Natural killer cell treated with Interleukin-12 subunit alpha and Interleukin-12 subunit beta and Interleukin-15 and Interleukin-18, amount 100 ng/mL, for 72 hours (primary cell): ENCODE measurements around the gene MLLT6. TPM values are rescaled to one million over a fixed set of nuclear protein-coding genes. Genes with fewer than 3 reads are reported as not detected.

Experiments used
- ATAC-seq, 2 donors: fragments of 150-1000 bp; cut with Tn5 transposase in 1 of 2; sonication (Bioruptor Pico), chemical (Tn5 transposase) in 1 of 2; 2 replicates each; pipeline ENCODE4 v1.10.0; 2021
- DNase-seq: peaks from one replicate; pipeline ENCODE4 v3.0.0; 2022; ENCODE audit warnings: low spot score
- H3K27ac Mint-ChIP-seq, 2 donors: 1 replicate in 1 of 2; 2 replicates in 1 of 2; pipeline ENCODE4 v1.8.0; 2022; ENCODE audit warnings: mixed read lengths in 2 of 2, mild to moderate bottlenecking in 1 of 2, moderate library complexity in 1 of 2
- H3K27me3 Mint-ChIP-seq, 2 donors: 1 replicate in 1 of 2; 2 replicates in 1 of 2; pipeline ENCODE4 v1.8.0; 2022; ENCODE audit warnings: mixed read lengths in 2 of 2
- H3K36me3 Mint-ChIP-seq: one replicate; pipeline ENCODE4 v1.8.0; 2022; ENCODE audit warnings: mixed read lengths
- H3K4me1 Mint-ChIP-seq, 2 donors: 1 replicate in 1 of 2; 2 replicates in 1 of 2; pipeline ENCODE4 v1.8.0; 2022; ENCODE audit warnings: low read depth in 2 of 2, mixed read lengths in 2 of 2, mild to moderate bottlenecking in 1 of 2
- H3K4me3 Mint-ChIP-seq: one replicate; pipeline ENCODE4 v1.8.0; 2022; ENCODE audit warnings: mixed read lengths
- H3K9me3 Mint-ChIP-seq: 2 replicates; pipeline ENCODE4 v1.8.0; 2022; ENCODE audit warnings: mixed read lengths
- total RNA-seq, 2 donors: library from RNA; stranded (reverse); gene quantifications; one replicate each; pipeline ENCODE4 v1.2.3, GENCODE V29; 2022

MLLT6 gene
- total RNA-seq: 100 to 1,000 TPM; 319 to 324 TPM

DNA sequence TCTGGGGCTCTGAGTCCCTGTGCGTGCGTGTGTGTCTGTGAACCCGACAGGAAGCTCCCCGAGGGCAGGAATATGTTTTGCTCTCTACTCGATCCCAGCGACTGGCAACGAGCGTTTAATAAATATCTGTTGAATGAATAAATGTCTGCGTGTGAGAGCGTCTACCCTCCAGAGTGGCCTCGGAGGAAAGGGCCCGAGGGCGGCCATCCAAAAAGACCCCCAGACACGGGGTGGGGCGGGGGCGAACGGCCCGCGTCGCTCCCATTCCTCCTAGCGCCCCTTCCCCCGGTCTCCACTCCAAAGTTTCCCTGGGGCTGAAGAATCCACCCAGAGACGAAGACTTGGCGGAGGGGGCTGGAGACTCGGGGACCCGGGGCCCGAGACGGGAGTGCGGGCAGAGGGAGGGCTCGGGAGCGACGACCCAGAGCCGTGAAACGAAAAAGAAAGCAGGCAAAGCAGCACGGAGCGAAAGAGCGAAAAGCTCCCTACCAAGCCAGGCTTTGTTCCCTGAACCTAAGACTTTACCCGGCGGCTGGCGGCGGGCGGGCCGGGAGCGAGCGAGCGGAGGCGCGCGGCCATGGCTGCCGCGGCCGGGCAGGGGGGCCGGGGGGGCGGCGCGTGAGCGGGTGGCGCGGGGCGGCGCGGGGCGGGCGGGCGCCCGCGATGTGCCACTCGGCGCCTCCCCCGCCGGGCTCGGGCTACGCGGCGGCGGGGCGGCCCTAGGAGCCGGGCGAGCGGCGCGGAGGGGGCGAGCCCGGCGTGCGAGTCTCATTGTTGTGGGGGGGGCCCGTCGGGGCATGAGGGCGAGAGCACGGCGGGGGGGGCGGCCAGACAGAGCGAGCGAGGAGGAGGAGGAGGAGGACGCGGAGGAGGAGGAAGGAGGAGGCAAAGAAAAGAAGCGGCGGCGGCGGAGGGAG, at the start of gene MLLT6:
TSS of gene MLLT6 (plus strand) at position 668 of the 917 bp plus-strand sequence. CDS start 360 bp downstream, outside the sequence.
- peak; percentile 80 for DNase-seq
- Mint-ChIP-seq H3K27me3 (no peaks in the 10 kb centered on the region), H3K9me3 (no peaks in the 10 kb centered on the region), H3K27ac (peak within 1 kb of the TSS; percentile 93 to 100), H3K4me1 (peaks cover 53 to 60% of the 10 kb centered on the region in 2 donors), H3K36me3 (peaks cover 16% of the 10 kb centered on the region), H3K4me3 (peak within 1 kb of the TSS; percentile 99)
- ATAC-seq: peak; percentile 8 to 22

DNA sequence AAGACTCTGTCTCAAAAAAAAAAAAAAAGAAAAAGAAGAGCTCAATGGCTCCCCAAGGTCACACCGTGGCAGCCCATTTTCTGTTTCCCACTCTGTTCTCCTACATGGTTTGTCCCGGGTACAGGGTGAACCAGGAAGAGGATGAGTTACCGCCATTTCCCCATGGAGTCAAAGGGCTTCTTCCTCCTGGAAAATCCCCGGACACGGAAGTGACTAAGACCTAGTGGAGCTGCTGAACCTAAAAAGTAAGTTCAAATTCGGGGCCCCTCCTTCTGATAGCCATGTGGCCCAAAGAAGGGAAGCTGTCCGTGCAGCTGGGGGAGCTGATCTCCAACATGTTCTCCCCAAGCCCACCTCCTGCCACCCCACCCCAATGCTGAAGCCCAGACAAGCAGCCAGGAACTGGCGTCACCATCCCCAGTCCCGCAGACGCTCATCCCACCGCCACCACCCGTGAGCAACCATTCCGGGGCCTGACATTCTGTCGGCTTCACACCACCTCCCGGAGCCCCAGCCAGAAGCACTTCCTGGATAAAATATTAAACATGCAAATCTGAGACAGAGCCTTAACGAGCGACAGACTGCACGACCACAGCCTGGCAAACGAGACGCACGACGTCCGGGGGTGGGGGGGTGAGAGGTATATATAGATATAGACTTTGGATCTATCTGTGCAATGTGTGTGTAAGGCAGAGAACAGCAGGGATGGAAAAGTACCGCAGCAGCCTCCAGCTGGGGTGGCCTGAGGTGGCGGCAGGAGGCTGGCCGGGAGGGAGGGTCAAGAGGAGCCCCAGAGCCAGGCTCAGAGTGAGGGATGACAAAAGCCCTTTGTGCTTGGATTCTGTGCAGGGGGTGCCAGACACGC, 47.9 kb upstream of the MLLT6 start:
- no peak for DNase-seq
- Mint-ChIP-seq H3K4me1 (peaks cover 14 to 27% of the 10 kb centered on the region in 2 donors), H3K4me3 (no peak overlapping the region), H3K27me3 (peaks cover 5 to 20% of the 10 kb centered on the region in 2 donors), H3K9me3 (no peaks in the 10 kb centered on the region), H3K36me3 (no peaks in the 10 kb centered on the region), H3K27ac (no peak overlapping the region)
- ATAC-seq: peak in 1 of 2 donors; percentile 30

DNA sequence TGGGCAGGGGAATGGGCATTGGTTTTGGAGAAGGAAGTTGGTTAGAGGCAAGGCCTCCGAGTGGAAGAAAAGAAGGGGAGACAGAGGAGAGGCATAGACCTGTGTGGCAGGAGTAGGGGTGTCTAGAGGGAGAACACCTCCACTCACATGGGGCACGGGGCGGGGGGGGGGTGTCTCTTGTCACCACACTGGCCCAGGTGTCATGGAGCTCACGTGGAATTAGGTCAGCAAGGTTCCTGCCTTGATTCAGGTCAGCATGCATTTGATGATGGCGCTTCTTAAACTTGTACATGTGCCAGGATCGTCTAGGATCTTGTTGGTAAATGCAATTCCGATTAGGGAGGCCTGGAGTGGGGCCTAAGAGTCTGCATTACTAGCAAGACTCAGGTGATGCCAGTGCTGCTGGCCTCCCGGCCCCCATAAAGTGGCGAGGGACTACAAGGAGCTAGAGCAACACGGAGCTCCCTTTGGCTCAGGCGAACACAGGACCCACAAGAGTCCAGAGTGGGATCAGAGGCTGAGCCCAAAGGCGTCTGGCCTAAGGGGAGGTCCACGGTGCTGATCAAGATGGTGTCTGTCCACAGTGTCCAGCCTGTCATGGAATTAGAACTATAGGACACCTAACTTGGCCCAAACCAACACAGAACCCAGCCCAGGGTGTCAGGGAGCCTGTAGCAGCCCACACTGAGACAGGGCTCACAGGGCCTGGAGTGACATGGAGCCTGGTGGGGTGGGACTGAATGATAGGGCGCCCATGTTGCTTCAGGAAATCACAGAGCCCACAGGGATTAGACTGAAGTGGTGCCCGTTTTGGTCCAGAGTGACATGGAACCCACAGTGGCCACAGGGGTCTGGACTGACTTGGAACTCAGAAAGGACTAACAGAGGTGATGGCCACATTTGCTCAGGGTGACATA, 47.0 kb upstream of the MLLT6 start:
- Mint-ChIP-seq H3K36me3 (no peaks in the 10 kb centered on the region), H3K27me3 (peaks cover 5 to 25% of the 10 kb centered on the region in 2 donors), H3K9me3 (no peaks in the 10 kb centered on the region), H3K4me1 (peaks cover 14 to 30% of the 10 kb centered on the region in 2 donors), H3K4me3 (no peak overlapping the region), H3K27ac (peak overlapping the region in 1 of 2 donors; percentile 57)
- ATAC-seq: no peak
- DNase-seq: no peak

DNA sequence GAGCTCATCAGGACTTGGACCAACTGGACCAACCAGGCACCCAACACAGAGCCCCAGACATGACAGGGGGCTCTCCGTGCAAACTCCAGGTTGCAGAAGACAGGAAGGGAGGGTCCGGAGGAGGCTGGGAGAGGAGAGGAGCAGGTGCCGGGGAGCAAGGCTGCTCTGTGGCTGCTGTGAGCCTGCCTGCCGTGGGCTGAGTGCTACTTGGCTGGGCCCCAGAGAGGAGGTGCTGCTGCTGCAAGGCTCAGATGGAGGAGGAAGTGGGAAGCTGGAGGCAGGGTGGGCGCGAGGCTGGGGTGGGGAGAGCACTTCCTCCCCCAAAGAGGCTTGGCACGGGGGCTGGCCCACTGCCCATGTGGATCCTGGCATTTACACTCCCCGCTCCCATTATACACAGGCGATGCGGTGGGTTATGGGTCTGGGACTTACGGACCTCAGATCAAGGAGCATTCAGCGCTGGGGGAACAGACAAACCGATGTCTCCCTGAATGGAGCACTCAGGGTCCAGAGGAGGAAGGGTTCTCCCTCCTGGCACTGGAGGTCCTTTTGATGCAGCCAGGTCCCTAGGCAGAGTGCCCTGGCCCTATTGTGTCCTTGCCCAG, 46.2 kb upstream of the MLLT6 start:
- DNase-seq (no peak), ATAC-seq (peak in 1 of 2 donors; percentile 16)
- peaks cover 14 to 28% of the 10 kb centered on the region in 2 donors for H3K4me1 Mint-ChIP-seq
- no peak overlapping the region for H3K4me3 Mint-ChIP-seq
- H3K27ac Mint-ChIP-seq: peak overlapping the region in 1 of 2 donors; percentile 57
- no peaks in the 10 kb centered on the region for H3K36me3 Mint-ChIP-seq
- H3K9me3 Mint-ChIP-seq: no peaks in the 10 kb centered on the region
- H3K27me3 Mint-ChIP-seq: peaks cover 7 to 23% of the 10 kb centered on the region in 2 donors

DNA sequence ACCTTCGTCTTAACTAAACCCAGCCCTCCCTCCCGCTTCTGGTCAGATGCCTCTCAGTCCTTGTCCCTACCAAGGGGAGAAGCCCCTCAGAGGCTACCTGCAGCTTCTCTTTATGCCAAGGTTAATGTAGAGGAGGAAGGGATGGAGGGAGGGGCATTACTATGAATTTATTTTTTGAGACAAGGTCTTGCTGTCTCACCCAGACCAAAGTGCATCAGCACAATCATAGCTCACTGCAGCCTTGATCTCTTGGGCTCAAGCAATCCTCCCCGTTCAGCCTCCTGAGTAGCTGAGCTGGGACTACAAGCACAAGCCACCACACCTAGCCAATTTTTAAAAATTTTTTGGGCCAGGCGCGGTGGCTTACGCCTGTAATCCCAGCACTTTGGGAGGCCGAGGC, 45.7 kb upstream of the MLLT6 start:
- DNase-seq: no peak
- no peak overlapping the region for H3K4me3 Mint-ChIP-seq
- H3K4me1 Mint-ChIP-seq: peaks cover 8 to 22% of the 10 kb centered on the region in 2 donors
- no peaks in the 10 kb centered on the region for H3K36me3 Mint-ChIP-seq
- H3K27me3 Mint-ChIP-seq: peaks cover 13 to 25% of the 10 kb centered on the region in 2 donors
- no peak for ATAC-seq
- H3K9me3 Mint-ChIP-seq: no peaks in the 10 kb centered on the region
- H3K27ac Mint-ChIP-seq: no peak overlapping the region

DNA sequence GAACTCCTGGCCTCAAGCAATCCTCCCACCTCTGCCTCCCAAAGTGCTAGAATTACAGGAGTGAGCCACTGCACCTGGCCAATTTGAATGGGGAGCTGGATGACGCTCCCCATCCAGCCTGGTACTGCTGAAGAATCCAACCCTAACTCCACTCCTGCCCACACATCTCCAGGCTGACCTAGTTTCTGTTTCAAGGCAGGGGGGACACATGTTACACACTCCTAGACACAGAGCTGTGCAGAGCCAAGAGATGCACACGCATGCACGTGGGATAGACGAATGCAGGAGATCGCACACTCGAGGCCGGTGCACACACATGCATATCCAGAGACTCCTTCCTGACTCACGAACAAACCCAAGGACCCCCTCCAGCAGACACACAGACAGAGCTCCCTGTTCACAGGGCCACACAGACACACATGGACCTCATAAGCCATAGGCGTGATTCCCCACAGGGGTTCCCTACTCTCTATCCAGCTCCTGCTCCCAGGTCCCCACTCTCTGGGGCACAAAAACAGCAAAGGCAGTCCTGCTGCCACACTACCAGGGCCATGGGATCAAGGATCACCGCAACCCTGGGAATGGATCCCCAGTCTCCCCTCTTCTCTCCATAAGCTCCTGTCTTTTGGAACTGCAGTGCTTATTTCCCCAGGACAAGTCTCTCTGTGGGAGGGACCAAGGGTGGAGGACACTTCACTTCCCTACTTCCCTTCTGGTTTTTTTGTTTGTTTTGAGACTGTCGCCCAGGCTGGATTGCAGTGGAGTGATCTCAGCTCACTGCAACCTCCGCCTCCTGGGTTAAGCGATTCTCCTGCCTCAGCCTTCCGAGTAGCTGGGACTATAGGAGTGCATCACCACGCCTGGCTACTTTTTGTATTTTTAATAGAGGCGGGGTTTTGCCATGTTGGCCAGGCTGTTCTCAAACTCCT, 44.7 kb upstream of the MLLT6 start:
- ATAC-seq (no peak), DNase-seq (no peak)
- peaks cover 6 to 18% of the 10 kb centered on the region in 2 donors for H3K4me1 Mint-ChIP-seq
- no peak overlapping the region for H3K4me3 Mint-ChIP-seq
- no peak overlapping the region for H3K27ac Mint-ChIP-seq
- no peaks in the 10 kb centered on the region for H3K9me3 Mint-ChIP-seq
- H3K27me3 Mint-ChIP-seq: peaks cover 18 to 29% of the 10 kb centered on the region in 2 donors
- H3K36me3 Mint-ChIP-seq: no peaks in the 10 kb centered on the region

GRCh38 chr17:38663125-38663751, 41.8 kb upstream of the MLLT6 start:
- Mint-ChIP-seq H3K4me1 (peaks cover 11 to 12% of the 10 kb centered on the region in 2 donors), H3K4me3 (no peak overlapping the region), H3K36me3 (no peaks in the 10 kb centered on the region), H3K9me3 (no peaks in the 10 kb centered on the region), H3K27me3 (peaks cover 27 to 29% of the 10 kb centered on the region in 2 donors), H3K27ac (no peak overlapping the region)
- DNase-seq: no peak
- peak; percentile 52 to 69 for ATAC-seq

- ATAC-seq (no peak), DNase-seq (no peak)
- Mint-ChIP-seq H3K27me3 (peaks cover 29 to 33% of the 10 kb centered on the region in 2 donors), H3K4me3 (no peak overlapping the region), H3K36me3 (no peaks in the 10 kb centered on the region), H3K4me1 (peaks cover 5 to 12% of the 10 kb centered on the region in 2 donors), H3K27ac (peak overlapping the region in 1 of 2 donors; percentile 8), H3K9me3 (no peaks in the 10 kb centered on the region)
Observed at GRCh38 chr17:38663964-38664644, 41.0 kb upstream of the MLLT6 start.

GRCh38 chr17:38667099-38667786, 37.8 kb upstream of the MLLT6 start:
- Mint-ChIP-seq H3K4me3 (no peak overlapping the region), H3K4me1 (peaks cover 10 to 25% of the 10 kb centered on the region in 2 donors), H3K27me3 (peaks cover 44 to 57% of the 10 kb centered on the region in 2 donors), H3K36me3 (no peaks in the 10 kb centered on the region), H3K27ac (no peak overlapping the region), H3K9me3 (no peaks in the 10 kb centered on the region)
- ATAC-seq: peak; percentile 70 to 83
- peak; percentile 74 for DNase-seq

GRCh38 chr17:38667787-38668122, 37.3 kb upstream of the MLLT6 start:
- no peaks in the 10 kb centered on the region for H3K36me3 Mint-ChIP-seq
- H3K27ac Mint-ChIP-seq: no peak overlapping the region
- ATAC-seq (no peak), DNase-seq (no peak)
- peaks cover 40 to 57% of the 10 kb centered on the region in 2 donors for H3K27me3 Mint-ChIP-seq
- peaks cover 11 to 26% of the 10 kb centered on the region in 2 donors for H3K4me1 Mint-ChIP-seq
- H3K9me3 Mint-ChIP-seq: no peaks in the 10 kb centered on the region
- H3K4me3 Mint-ChIP-seq: no peak overlapping the region

GRCh38 chr17:38669520-38669919, 35.6 kb upstream of the MLLT6 start:
- H3K27ac Mint-ChIP-seq: peak overlapping the region in 1 of 2 donors; percentile 41
- ATAC-seq (no peak), DNase-seq (no peak)
- peaks cover 33 to 47% of the 10 kb centered on the region in 2 donors for H3K27me3 Mint-ChIP-seq
- H3K36me3 Mint-ChIP-seq: no peaks in the 10 kb centered on the region
- no peaks in the 10 kb centered on the region for H3K9me3 Mint-ChIP-seq
- H3K4me1 Mint-ChIP-seq: peaks cover 11 to 26% of the 10 kb centered on the region in 2 donors
- no peak overlapping the region for H3K4me3 Mint-ChIP-seq
